Cardiac fibroblast (primary cell): ENCODE results near the gene RSL1D1.
A peak's percentile ranks its signal among the peaks of the same experiment; 100 is the strongest.

Experiments used
- DNase-seq, 2 donors: peaks; one replicate each; pipeline versions ENCODE4 v3.0.0 to v3.0.0-alpha.2; 2010; ENCODE audit warnings: low read depth in 2 of 2
- H3K4me3 ChIP-seq, 2 donors: replicated peaks in 1 of 2; 1 replicate in 1 of 2; 2 replicates in 1 of 2; pipeline ENCODE4 v1.5.1; 2011; ENCODE audit warnings: low read depth in 2 of 2, low read length in 2 of 2, mild to moderate bottlenecking in 2 of 2, moderate library complexity in 1 of 2
- TF ChIP-seq, protein P1 (sequence below): IDR thresholded peaks from one replicate; pipeline ENCODE4 v1.5.1; 2011; ENCODE audit warnings: low read depth, mild to moderate bottlenecking, low read length, inconsistent platforms

RSL1D1 gene

DNA sequence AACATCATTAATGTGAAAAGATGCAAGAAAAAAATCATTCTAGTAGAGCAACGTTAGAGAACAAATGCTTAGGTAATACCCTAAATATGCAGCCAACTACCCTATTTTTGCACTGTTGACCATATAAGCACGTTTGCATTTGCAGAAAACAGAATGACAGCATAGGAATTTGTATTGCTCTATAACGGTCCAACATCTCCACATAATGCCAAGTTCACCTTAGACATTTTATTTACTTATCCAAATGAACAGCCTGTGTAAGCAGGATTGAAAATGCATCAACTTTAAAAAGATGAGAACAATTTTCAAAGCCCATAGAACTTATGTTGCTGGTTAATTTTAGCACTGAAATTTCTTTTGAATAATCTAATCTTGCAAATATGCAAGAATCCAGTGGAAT is 19.1 kb upstream of the RSL1D1 start:
- TF ChIP-seq, protein P1, sequence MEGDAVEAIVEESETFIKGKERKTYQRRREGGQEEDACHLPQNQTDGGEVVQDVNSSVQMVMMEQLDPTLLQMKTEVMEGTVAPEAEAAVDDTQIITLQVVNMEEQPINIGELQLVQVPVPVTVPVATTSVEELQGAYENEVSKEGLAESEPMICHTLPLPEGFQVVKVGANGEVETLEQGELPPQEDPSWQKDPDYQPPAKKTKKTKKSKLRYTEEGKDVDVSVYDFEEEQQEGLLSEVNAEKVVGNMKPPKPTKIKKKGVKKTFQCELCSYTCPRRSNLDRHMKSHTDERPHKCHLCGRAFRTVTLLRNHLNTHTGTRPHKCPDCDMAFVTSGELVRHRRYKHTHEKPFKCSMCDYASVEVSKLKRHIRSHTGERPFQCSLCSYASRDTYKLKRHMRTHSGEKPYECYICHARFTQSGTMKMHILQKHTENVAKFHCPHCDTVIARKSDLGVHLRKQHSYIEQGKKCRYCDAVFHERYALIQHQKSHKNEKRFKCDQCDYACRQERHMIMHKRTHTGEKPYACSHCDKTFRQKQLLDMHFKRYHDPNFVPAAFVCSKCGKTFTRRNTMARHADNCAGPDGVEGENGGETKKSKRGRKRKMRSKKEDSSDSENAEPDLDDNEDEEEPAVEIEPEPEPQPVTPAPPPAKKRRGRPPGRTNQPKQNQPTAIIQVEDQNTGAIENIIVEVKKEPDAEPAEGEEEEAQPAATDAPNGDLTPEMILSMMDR: no peak
- peak in 1 of 2 donors; percentile 13 for DNase-seq
- H3K4me3 ChIP-seq: no peak overlapping the region

- no peak for DNase-seq
- TF ChIP-seq, protein P1: no peak
- no peak overlapping the region for H3K4me3 ChIP-seq
Measured at GRCh38 chr16:11869353-11870228, 18.2 kb upstream of the RSL1D1 start.

- no peak for DNase-seq
- no peak overlapping the region for H3K4me3 ChIP-seq
- TF ChIP-seq, protein P1: no peak
Measured at GRCh38 chr16:11868412-11868980, 17.2 kb upstream of the RSL1D1 start.

DNA sequence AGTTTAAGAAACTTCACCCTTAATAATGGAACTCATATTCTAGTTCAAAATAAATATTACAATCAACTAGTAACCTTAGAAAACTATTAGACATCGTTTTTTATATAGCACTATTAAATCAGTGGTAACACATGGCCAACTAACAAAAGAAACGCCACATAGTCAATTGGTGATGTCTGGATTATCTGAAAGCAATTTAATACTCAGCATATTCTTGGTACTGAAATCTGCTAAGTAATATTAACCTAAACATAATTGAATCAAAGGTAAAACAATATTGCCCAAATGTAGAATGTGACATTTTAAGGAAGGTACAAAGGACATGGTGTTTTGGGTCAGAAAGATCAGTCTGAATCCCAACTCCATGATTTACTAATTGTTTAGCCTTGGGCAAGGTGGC is 11.1 kb upstream of the RSL1D1 start:
- no peak overlapping the region for H3K4me3 ChIP-seq
- TF ChIP-seq, protein P1: no peak
- DNase-seq: no peak

- DNase-seq: peak in 1 of 2 donors; percentile 20
- no peak overlapping the region for H3K4me3 ChIP-seq
- TF ChIP-seq, protein P1: no peak
Measured at GRCh38 chr16:11857161-11857560, 5.8 kb upstream of the RSL1D1 start.

DNA sequence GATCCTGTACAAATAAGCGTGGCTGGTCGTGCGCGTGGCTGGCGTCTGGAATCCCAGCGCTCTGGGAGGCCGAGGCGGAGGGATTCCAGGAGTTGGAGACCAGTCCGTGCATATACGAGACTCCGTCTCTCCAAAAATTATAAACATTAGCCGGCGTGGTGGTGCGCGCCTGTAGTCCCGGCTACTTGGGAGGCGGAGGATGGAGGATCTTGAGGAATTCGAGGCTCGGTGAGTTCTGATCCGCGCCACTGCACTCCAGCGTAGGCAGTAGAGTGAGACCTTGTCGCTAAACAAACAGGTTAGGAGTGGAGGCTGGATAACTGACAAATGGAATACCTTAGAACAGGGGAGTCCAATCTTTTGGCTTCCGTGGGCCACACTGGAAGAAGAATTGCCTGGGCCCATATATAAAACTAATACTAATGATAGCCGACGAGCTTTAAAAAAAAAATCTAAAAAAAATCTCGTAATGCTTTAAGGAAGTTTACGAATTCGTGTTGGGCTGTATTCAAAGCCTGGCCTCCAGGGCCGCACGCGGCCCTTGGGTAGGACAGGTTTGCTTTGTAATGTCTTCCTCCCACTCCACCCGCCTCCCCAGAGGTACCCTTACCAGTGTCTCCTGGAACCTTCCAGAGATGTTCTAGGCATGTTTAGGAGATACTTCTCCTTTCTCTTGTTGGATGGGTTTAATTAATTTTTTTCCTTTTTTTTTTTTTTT is 909 bp upstream of the RSL1D1 start:
- peak; percentile 34 to 43 for DNase-seq
- H3K4me3 ChIP-seq: peak overlapping the region; percentile 98 to 99
- TF ChIP-seq, protein P1: no peak
